HG02852 (cell line): Measurements from ENCODE around the gene SETD2.
A peak's percentile ranks its signal among the peaks of the same experiment; 100 is the strongest.

Experiments
- ATAC-seq: cut with Tn5 transposase; IDR thresholded peaks from one replicate; pipeline ENCODE4 v1.9.1; 2021; ENCODE audit warnings: mild to moderate bottlenecking, moderate library complexity; ENCODE audit not compliant: unreplicated experiment

SETD2 gene

DNA sequence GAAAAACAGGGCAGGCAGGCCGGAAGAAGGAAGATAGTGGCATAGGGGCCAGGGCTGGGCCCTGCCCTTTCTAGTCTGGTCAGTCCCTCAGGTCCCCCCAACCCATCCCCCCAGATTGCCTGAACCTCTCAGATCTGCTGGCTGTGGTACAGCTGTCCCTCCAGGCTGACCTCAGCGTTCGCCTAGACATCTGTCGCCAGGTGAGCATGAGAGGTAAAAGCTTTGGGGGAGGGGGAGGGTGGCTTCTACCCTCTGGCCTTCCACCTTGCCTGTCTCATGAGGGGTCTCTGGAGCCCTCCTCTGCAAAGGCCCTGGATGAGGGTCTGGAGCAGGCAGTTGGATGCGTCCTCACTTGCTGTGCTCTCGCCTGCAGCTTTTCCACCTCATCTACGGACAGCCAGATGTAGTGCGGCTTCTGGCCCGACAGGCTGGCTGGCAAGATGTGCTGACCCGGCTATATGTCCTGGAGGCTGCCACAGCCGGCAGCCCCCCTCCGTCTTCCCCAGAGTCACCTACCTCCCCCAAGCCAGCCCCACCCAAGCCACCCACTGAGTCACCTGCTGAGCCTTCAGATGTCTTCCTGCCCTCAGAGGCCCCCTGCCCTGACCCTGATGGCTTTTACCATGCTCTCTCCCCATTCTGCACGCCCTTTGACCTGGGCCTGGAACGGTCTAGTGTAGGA, 164.3 kb downstream of the SETD2 start:
- no peak for ATAC-seq

DNA sequence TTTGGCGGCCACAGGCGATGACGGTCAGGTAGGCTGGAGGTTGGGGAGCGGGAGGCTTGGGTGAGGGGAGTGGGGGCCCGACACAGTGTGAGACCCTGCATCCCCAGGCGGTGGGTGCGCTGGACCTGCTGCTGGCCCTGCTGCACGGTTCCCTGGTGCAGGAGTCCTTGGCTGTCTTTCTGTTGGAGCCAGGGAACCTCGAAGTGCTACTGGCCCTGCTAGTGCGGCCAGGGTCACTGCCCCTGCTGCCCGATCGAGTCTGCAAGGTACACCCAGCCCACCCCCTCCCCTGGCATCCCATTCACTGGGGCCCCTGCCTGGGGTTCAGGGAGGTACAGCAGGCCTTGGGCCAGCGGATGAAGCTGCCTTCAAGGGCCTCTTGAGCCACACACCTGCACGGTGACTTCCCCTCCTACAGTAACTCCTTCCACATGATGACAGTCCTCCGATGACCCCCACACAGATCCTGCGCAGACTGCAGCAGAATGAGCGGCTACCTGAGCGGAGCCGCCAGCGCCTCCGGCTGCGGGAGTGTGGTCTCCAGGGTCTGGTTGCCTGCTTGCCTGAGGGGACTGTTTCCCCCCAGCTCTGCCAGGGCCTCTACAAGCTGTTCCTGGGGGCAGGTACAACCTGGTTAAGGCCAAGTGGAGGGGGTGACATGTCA, 164.9 kb downstream of the SETD2 start:
- ATAC-seq, result no peak

DNA sequence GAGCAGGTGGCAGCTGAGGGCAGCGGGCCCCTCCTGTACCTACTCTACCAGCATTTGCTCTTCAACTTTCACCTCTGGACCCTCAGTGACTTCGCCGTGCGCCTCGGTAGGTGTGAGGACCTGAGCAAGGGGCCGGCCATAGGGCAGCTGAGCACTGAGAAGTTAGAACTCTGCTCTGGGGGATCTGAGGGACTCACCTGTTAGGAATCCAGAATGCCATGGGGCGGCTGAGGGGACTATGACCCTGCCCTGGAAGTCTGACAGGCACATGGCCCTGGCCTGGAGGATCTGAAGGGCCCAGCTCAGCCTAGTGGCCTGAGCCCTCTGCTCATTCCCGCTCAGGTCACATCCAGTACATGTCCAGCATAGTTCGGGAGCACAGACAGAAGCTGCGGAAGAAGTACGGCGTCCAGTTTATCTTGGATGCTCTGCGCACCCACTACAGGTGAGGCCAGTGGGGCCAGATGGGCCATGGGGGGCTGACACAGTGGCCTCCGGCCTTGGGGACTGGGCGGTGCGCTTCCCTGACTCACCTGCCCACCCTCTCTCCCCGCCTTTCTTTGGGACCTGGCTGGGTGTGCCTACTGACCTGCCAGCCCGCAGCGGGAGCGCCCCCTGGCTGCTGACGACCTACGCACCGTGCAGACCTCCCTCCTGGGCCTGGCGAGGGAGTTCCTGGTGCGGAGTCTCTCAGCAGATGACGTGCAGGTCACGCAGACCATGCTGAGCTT, 165.6 kb downstream of the SETD2 start:
- no peak for ATAC-seq

DNA sequence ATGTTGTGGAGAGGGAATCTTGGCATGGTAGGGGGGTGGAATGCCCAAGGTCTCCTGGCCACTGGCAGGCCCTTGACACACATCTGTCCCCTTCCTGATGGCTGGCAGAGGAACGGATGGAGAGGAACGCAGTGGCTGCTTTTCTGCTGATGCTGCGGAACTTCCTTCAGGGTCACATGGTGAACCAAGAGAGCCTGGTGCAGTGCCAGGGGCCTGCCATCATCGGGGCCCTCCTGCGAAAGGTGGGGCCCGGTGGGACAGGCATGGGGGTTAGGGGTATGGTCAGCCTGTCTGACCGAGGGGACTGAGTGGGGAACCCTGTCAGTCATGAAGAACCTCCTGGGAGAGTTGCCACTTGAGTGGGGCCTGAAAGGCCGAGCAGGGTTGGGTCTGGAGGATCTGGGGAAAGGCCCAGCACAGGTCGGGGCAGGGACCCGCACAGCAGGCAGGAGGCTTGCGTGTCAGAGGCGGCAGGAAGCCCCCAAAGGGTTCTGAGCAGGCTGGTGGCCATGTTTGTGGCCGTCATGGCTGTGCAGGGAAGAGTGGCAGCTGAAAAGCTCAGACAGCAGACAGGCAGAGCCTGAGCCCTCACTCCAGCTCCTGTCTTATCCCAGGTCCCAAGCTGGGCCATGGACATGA, 166.3 kb downstream of the SETD2 start:
- ATAC-seq, result no peak

DNA sequence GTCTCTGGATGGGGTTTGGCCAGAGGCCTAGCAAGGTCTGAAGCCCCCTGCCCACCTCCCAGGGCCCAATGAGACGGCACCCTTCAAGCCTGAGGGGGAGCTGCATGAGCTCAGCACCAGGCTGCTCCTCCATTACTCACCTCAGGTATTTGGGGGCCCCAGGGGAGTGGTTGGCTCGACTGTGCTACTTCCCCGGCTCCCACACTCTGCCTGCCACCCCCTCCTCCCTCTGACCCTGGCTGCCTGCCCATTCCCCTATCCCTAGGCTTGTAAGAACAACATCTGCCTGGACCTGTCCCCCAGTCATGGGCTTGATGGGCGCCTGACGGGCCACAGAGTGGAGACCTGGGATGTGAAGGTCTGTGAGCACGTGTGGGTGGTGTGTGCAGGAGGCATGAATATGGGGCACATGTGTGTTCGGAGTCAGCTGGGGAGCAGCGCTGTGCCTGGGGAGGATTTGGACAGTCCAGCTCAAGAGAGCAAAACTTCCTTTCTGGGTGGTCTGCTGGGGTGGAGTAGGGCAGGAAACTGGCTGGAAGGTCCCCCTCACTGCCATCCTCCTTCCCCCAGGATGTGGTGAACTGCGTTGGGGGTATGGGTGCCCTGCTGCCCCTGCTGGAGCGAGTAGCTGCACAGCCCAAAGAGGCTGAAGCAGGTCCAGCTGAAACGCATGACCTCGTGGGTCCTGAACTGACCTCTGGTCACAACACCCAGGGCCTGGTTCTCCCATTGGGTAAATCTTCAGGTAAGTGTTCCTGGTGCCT, 167.0 kb downstream of the SETD2 start:
- no peak for ATAC-seq

DNA sequence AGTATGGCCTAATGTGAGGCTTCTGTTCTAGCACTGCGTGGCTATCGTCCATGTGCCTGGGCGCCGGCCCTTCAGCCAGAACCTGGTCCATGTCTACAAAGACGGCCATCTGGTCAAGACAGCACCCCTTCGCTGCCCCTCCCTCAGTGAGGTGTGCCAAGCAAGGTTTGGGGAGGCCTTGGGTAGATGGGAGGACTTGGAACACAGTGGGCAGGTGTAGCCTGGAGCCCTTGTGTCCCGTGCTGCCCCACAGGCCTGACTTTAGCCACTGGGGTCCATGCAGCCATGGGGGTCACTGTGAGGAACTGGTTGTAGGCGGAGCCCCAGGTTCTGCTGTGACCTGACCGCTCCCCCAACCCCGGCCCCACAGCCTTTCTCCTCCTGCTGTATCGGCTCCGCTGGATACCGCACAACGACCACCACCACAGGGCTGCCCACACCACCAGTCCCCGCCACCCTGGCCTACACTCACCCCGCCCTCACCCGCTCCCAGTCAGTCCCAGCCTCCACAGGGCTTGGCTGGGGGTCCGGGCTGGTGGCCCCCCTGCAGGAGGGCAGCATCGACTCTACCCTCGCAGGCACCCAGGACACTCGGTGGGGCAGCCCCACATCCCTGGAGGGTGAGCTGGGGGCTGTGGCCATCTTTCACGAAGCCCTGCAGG, 167.9 kb downstream of the SETD2 start:
- no peak for ATAC-seq

DNA sequence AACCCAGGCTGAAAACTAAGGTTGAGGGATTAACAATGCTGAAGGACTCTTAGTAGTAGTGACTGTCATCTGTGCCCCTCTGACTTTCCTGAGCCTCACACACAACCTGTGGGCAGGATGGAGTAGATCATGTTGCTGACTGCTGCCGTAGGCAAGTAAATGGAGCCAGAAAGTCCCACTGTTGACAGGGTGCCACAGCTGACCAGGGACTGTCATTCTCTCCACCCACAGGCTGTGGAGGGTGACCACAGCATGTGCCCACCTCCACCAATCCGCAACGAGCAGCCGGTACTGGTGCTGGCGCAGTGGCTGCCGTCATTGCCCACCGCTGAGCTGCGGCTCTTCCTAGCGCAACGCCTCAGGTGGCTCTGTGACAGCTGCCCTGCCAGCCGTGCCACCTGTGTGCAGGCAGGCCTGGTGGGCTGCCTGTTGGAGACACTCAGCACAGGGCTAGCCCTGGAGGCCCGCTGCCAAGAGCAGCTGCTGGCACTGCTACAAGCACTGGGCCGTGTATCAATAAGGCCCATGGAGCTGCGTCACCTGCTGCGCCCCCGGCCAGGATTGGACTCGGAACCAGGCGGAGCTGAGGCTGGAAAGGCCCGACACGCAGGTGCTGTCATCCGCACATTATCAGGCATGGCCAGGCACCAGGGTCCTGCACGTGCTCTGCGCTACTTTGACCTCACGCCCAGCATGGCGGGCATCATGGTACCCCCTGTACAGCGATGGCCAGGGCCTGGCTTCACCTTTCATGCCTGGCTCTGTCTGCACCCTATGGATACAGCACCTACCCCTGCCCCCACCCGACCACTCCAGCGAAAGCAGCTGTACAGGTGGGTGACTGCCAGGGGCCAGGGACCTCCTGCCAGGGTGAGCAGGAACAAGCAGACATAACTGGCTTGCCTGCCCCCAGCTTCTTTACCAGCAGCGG, 168.8 kb downstream of the SETD2 start:
- no peak for ATAC-seq

DNA sequence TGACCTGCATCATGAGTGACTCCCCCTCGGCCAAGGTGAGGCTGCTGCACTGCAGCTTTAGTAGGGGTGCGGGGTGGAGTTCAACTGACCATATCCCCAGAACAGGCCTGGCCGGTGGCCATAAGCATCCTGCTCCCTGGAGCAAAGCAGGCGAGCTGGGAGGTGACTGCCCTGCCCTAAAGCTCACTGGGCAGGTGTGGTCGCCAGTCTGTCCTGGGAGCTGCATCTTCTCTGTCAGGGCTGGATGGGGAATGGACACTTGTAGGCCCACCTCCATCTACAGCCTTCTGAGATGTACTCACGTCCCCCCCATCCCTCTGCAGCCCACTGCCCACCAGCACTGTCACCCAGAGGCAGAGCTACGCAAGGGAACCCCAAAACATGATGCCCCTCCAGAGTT, 169.9 kb downstream of the SETD2 start:
- ATAC-seq, result no peak

DNA sequence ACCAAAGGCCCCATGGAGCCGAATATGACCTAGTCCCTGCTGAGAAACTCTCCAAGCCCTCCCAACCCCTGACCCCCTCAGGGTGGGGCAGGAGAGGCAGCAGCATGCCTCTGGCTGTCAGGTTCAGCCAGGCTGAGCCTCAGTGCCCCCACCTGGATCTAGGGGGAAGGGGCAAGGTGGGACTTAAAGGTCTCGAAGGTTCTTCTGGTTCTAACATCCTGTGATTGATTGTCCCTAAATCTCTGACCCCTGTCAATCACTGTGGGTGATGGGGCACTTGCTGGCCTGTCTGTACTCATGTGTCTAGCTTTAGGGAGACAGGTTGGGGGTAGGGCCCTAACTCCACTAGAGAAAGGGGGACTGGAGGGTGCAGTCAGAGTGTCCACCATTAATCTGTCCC, 170.6 kb downstream of the SETD2 start:
- no peak for ATAC-seq

DNA sequence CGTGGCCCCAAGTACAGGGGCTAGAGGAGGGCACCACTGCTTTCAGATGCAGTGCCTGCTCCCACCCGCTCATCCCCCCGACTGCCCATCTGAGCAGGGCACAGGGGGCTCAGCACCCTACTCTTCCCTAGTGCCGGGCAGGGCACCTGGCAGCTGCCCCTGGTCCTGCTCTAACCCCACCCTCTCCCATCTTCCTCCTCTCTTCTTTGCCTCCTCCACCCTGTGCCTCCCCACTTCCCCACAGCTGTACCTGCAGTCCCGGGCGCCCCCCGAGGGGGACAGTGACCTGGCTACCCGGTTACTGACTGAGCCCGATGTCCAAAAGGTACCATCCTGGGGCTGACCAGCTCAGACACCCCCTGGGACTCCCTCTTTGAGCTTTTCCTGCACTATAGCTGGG, 171.7 kb downstream of the SETD2 start:
- no peak for ATAC-seq

DNA sequence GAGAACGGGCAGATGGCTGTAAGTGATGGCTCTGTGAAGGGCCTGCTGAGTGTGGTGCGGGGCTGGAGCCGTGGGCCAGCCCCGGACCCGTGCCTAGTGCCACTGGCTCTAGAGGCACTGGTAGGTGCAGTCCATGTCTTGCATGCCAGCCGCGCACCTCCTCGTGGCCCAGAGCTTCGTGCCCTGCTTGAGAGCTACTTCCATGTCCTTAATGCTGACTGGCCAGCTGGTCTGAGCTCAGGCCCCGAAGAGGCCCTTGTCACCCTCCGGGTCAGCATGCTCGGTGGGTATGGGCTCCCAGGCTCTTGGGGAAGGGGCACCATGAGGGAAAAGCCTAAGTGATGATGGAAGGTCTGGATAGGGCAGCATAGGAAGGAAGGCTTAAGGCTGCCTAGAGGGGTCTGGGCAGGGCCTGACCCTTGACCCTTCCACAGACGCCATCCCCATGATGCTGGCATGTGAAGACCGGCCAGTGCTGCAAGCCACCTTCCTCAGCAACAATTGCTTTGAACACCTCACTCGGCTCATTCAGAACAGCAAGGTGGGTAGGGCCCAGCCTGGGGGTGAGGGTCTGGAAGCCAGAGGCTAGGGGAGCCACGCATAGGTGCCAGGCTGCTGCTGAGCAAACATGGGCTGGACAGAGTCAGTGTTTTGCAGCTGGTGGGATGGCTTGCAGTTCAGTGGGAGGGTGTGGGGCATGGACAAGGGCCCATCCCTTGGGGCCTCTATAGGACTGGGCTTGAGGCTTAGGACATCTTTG, 172.3 kb downstream of the SETD2 start:
- ATAC-seq, result no peak

DNA sequence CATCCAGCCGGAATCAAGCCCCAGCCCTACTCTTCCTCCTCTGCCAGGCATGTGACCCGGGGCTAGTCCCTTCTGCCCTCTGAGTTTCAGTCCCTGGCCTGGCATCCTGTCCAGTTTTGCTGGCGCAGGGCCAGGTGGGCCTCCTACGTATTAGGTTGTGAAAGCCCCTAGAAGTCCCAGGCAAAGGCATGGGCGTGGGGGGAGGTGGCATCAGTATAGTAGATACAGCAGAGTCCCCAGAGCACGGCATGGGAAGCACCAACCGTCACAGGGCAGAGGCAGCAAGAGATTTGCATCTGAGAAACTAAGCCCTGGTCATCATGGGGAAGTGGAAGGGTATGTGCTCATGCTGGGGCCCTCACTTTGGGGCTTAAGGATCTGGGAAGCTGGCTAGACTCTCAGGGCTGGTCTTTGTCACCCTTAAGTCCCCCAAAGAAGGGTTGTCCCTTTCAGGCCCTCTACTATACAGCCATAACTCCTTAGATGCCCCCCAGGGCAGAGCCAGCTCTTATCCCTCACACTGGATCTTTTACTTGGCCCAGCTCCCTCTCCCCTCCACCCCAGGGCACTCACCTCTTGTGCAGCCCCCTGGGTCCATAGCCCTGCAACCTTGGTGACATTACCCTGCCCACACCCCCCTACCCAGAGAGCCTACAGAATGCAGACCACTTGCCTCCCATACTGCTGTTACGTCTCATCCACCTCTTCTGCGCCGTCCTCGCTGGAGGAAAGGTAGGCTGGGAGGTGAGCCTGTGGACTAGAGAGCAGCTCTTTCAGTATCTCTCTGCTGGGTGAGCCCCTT, 173.1 kb downstream of the SETD2 start:
- peak; percentile 37 for ATAC-seq

DNA sequence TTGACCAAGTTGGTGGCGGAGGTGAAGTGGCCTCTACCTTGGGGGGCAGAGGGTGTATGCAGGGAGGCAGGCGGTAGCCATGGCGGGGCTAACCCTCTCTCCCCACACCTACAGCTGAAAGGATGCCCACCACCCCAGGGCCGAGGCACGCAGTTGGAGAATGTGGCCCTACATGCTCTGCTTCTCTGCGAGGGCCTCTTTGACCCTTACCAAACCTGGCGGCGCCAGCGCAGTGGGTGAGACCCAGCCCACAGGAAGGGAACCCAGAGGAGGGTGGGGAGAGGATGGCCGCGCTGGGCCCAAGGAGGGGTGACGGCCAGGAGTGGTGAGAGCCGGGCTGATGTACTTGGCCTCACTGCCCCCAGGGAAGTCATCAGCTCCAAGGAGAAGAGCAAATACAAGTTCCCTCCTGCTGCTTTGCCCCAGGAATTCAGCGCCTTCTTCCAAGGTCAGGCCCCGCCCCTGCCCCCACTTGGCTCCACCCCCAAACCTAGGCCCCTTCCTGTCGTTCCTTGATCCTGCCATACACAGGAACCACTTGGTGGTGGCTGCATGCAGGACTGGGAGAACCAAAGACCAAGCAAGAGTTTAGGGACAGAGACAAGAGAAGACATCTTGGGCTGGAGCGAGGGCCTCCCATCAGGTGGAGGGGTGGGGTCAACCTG, 174.6 kb downstream of the SETD2 start:
- no peak for ATAC-seq

DNA sequence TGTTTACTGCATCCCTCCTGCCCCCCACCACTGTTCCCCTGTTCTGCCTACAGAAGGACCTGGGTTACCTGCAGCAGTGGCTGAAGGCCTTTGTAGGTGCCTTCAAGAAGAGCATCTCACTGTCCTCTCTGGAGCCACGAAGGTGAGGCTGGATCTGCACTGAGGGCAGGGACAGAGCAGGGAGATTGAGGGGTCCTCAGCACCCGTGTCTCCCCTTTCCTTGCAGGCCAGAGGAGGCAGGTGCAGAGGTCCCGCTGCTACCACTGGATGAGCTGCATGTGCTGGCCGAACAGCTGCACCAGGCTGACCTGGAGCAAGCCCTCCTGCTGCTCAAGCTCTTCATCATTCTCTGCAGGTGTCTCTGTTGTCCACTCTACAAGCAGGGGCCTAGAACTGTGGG, 175.3 kb downstream of the SETD2 start:
- no peak for ATAC-seq

DNA sequence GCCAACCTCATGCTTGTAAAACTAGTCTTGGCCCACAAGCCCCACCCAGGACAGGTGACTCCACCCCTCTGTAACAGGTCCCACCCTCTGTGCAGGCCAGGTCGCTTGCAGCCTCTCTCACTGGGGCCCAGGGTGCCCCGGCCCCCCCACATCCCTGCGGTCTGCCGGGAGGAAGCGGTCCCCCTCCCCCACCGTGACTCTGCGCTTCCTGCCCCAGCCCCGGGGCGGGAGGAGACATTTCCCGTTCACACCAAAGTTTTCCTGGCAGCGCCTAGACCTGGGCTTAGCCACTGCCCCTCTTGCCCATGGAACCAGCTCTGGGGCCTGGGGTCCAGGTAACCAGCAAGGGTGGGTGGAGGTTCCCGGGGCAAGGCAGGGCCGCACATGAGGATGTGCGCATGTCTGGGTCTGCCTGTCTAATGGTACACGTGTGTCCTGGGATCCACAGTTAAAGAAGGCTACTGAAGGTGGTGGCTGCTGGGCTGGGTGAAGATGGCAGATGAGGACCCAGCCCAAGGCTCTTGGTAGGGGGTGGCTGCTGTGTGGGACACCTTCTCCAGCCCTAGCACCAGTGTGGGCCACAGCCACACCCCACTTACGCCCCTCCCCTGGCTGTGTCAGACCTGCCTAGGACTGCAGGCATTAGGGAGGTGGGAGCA, 176.0 kb downstream of the SETD2 start:
- peak; percentile 76 for ATAC-seq

DNA sequence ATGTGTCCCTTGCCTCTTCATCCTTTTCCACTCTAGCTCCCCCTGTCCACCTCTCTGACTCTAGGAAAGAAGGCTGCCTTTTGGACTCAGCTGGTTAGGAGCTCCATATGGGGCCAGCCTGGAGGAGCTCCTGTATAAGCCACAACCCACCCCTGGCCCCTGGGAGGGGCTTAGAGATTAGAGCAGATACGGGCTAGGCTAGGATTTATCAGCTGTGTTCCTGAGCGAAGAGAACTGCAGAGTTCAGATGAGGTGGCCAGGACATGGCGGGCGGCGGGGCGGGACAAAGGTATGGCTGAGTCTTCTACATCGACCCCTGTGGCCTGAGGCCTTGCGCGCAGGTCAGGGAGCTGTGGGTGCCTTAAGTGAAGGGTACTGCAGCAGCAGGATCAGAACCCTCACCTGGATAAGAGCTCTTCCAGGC, 176.6 kb downstream of the SETD2 start:
- no peak for ATAC-seq
